CD4-positive, alpha-beta T cell (primary cell): ENCODE data around the gene RMRP. TPM values are rescaled to one million over a fixed set of nuclear protein-coding genes. Genes with fewer than 3 reads are reported as not detected.
A peak's percentile ranks its signal among the peaks of the same experiment; 100 is the strongest.

Experiments
- ATAC-seq: fragments of 200-7000 bp; cut with Tn5 transposase; one replicate; pipeline ENCODE4 v1.10.0; 2022; ENCODE audit warnings: mild to moderate bottlenecking; ENCODE audit not compliant: poor library complexity
- CTCF ChIA-PET: fragments of 350-600 bp; sonication (Branson Sonifier 250); formaldehyde crosslinking; loops from one replicate; lab custom pipeline; 2021; ENCODE audit warnings: antibody characterized with exemption, inconsistent platforms; lab: Charles Lee
- POLR2A ChIA-PET: fragments of 350-600 bp; sonication (Branson Sonifier 250); formaldehyde crosslinking; loops from one replicate; lab custom pipeline; 2021; ENCODE audit warnings: antibody characterized with exemption, inconsistent platforms; lab: Charles Lee
- DNase-seq, 14 experiments: peaks; one replicate each; pipeline ENCODE4 v3.0.0-alpha.2; 2013 to 2020; ENCODE audit warnings: mixed read lengths in 2 of 14
- H3K27ac ChIP-seq, 2 donors: one replicate each; pipeline versions ENCODE4 v1.5.1 to v1.7.0; 2013; ENCODE audit warnings: low read length in 2 of 2, low read depth in 1 of 2, mild to moderate bottlenecking in 1 of 2
- H3K27me3 ChIP-seq, 2 experiments: 1 replicate in 1 of 2; 2 replicates in 1 of 2; pipeline versions ENCODE4 v1.6.1 to v1.7.0; 2013; ENCODE audit warnings: low read length in 2 of 2, control low read depth in 1 of 2, mild to moderate bottlenecking in 1 of 2, moderate library complexity in 1 of 2; ENCODE audit not compliant: insufficient read depth in 2 of 2, control insufficient read depth in 1 of 2
- H3K36me3 ChIP-seq: one replicate; pipeline ENCODE4 v1.6.1; 2013; ENCODE audit warnings: low read length, control low read depth; ENCODE audit not compliant: insufficient read depth
- H3K4me1 ChIP-seq: one replicate; pipeline ENCODE4 v1.6.1; 2013; ENCODE audit warnings: low read length, control low read depth; ENCODE audit not compliant: insufficient read depth
- H3K4me3 ChIP-seq: one replicate; pipeline ENCODE4 v1.5.1; 2013; ENCODE audit warnings: mild to moderate bottlenecking, low read length, moderate library complexity
- H3K9me3 ChIP-seq, 2 experiments: 1 replicate in 1 of 2; 2 replicates in 1 of 2; pipeline versions ENCODE4 v1.6.1 to v1.7.0; 2013; ENCODE audit warnings: low read length in 2 of 2, mild to moderate bottlenecking in 2 of 2, control low read depth in 1 of 2, moderate library complexity in 1 of 2; ENCODE audit not compliant: control insufficient read depth in 1 of 2, insufficient read depth in 1 of 2
- H3K27ac Mint-ChIP-seq: one replicate; pipeline ENCODE4 v1.8.0; 2020; ENCODE audit warnings: mixed read lengths
- H3K27me3 Mint-ChIP-seq: one replicate; pipeline ENCODE4 v1.8.0; 2021; ENCODE audit warnings: mixed read lengths
- H3K36me3 Mint-ChIP-seq: one replicate; pipeline ENCODE4 v1.8.0; 2021; ENCODE audit warnings: low read depth, mixed read lengths
- H3K4me1 Mint-ChIP-seq: one replicate; pipeline ENCODE4 v1.8.0; 2021; ENCODE audit warnings: low read depth, mixed read lengths
- H3K4me3 Mint-ChIP-seq: one replicate; pipeline ENCODE4 v1.8.0; 2020; ENCODE audit warnings: mild to moderate bottlenecking, mixed read lengths
- H3K9me3 Mint-ChIP-seq: one replicate; pipeline ENCODE4 v1.8.0; 2020; ENCODE audit warnings: mixed read lengths
- intact Hi-C, 2 experiments: fragments of 100-400 bp; cut with DNase I in 1 of 2; cut with micrococcal nuclease in 1 of 2; formaldehyde crosslinking; loops; one replicate each; pipeline versions ENCODE4 v1.15.1 to v1.9.0; 2023 to 2025; cut with DNase I, micrococcal nuclease
- total RNA-seq, 174 experiments: library from RNA in 2 of 174; stranded (reverse) in 2 of 174; gene quantifications; one replicate each; pipeline ENCODE4 v1.2.3 and lab custom pipeline; 2021 to 2026
- TF ChIP-seq, protein P1 (sequence below): fragments of 200-600 bp; IDR thresholded peaks from one replicate; pipeline ENCODE4 v1.8.0; 2022; ENCODE audit warnings: antibody characterized with exemption, mild to moderate bottlenecking

RMRP gene
- total RNA-seq, 2 experiments from 2014 or later, result 14,857 to 24,615 TPM

DNA sequence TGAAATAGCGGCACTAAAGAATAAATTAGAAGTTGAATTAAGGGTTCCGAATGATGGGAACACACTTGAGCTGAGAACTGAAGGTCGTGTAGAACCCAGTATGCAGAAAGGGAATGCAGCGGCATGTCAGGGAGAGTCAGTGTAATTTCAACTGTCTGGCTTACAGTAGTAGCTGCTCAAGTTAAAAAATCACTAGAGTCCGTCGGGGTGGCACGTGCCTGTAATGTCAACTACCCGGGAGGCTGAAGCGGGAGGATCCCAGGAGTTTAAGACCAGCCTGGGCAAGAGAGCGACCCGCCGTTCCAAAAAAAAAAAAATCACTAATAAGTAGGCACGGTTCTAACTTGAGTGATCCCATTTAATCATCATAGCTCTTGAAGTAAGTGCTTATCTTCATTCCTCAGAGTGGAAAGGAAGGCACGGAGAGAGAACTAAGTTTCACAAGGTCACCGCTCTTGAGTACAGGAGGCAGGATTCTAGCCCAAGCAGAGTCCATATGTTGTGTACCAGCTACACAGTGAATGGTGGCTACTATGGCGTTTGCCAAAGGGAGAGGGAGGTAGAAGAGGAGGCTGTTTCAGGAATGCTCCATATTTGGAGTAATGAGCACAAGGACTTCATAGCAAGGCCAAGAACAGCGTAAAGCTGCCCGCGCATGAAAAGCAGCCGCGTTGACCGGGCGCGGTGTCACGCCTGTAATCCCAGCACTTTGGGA is 831 bp downstream of the RMRP start:
- H3K27ac ChIP-seq, result peak overlapping the region; percentile 99 to 100
- CTCF ChIA-PET, result interaction anchor here (1.0 to 6.2 kb wide), 14 partner anchors 10 to 757 kb away, joined by 3 to 94 read pairs (median 12); partner anchors contain the start of genes CD72, CREB3, SIT1 and SPAG8
- no peak for ATAC-seq

DNA sequence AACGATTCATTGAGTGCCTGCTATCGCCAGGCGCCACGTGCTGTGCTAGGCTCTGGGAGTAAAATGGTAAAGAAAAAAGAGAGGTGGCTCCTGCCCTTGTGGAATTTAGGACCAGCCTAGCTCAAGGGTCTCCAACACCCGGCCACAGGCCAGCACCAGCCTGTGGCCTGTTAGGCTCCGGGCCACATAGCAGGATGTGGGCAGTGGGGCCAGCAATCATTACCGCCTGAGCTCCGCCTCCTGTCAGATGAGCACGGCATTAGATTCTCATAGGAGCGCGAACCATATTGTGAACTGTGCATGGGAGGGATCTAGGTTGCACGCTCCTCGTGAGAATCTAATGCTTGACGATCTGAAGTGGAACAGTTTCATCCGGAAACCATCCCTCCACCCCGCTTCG is 1.5 kb downstream of the RMRP start:
- H3K4me1 Mint-ChIP-seq, result peaks cover 66% of the 10 kb centered on the region
- peaks cover 8% of the 10 kb centered on the region for H3K27me3 Mint-ChIP-seq
- peaks cover 71% of the 10 kb centered on the region for H3K4me1 ChIP-seq
- ATAC-seq, result no peak
- peaks cover 3% of the 10 kb centered on the region for H3K9me3 Mint-ChIP-seq
- peaks cover 14% of the 10 kb centered on the region for H3K36me3 ChIP-seq
- CTCF ChIA-PET, result interaction anchor here (2.7 to 6.2 kb wide), 7 partner anchors 9 to 100 kb away, joined by 15 to 94 read pairs (median 22); partner anchors contain the start of genes CD72, CREB3, SIT1 and TLN1
- H3K9me3 ChIP-seq, result peaks cover 0 to 4% of the 10 kb centered on the region in 2 experiments
- H3K27ac Mint-ChIP-seq, result peak overlapping the region; percentile 100
- intact Hi-C loops, result loop anchor here (2.0 to 5.0 kb wide), 3 partner anchors 39 to 171 kb away; partner anchors contain the start of genes CD72 (in 2 of the 2), CREB3 (in 1 of the 2), FAM221B (in 1 of the 2) and TLN1 (in 1 of the 2)
- H3K36me3 Mint-ChIP-seq, result peaks cover 47% of the 10 kb centered on the region
- DNase-seq, result peak in 2 of 14 experiments; percentile 36 to 44
- no peak overlapping the region for H3K4me3 ChIP-seq
- H3K27ac ChIP-seq, result peak overlapping the region in 1 of 2 donors; percentile 100
- POLR2A ChIA-PET, result interaction anchor here (0.7 to 5.1 kb wide), 9 partner anchors 8 to 156 kb away, joined by 3 to 175 read pairs (median 8); partner anchors contain the start of genes ARHGEF39, SPAG8 and TESK1
- no peaks in the 10 kb centered on the region for H3K27me3 ChIP-seq
- peak overlapping the region; percentile 96 for H3K4me3 Mint-ChIP-seq
- TF ChIP-seq, protein P1, sequence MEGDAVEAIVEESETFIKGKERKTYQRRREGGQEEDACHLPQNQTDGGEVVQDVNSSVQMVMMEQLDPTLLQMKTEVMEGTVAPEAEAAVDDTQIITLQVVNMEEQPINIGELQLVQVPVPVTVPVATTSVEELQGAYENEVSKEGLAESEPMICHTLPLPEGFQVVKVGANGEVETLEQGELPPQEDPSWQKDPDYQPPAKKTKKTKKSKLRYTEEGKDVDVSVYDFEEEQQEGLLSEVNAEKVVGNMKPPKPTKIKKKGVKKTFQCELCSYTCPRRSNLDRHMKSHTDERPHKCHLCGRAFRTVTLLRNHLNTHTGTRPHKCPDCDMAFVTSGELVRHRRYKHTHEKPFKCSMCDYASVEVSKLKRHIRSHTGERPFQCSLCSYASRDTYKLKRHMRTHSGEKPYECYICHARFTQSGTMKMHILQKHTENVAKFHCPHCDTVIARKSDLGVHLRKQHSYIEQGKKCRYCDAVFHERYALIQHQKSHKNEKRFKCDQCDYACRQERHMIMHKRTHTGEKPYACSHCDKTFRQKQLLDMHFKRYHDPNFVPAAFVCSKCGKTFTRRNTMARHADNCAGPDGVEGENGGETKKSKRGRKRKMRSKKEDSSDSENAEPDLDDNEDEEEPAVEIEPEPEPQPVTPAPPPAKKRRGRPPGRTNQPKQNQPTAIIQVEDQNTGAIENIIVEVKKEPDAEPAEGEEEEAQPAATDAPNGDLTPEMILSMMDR, result no peak

More for the DNA sequence above, 831 bp downstream of the RMRP start:
- Histone ChIP-seq H3K4me1 (peaks cover 71% of the 10 kb centered on the region), H3K9me3 (peaks cover 0 to 4% of the 10 kb centered on the region in 2 experiments), H3K36me3 (peaks cover 16% of the 10 kb centered on the region), H3K27me3 (no peaks in the 10 kb centered on the region), H3K4me3 (peak overlapping the region; percentile 88)
- Mint-ChIP-seq H3K4me1 (peaks cover 64% of the 10 kb centered on the region), H3K9me3 (peaks cover 3% of the 10 kb centered on the region), H3K4me3 (peak overlapping the region; percentile 96), H3K27me3 (peaks cover 8% of the 10 kb centered on the region), H3K27ac (peak overlapping the region; percentile 100), H3K36me3 (peaks cover 51% of the 10 kb centered on the region)
- POLR2A ChIA-PET, result interaction anchor here (0.6 to 5.1 kb wide), 22 partner anchors 9 to 585 kb away, joined by 3 to 175 read pairs (median 6); partner anchors contain the start of genes CREB3, GBA2, RGP1 and SPAG8
- DNase-seq, result peak in 1 of 14 experiments; percentile 45
- intact Hi-C loops, result loop anchor here (1.0 to 5.0 kb wide), 4 partner anchors 10 to 170 kb away; partner anchors contain the start of genes CD72 (in 2 of the 2), CREB3 (in 1 of the 2), FAM221B (in 1 of the 2) and TLN1 (in 1 of the 2)
- TF ChIP-seq, protein P1, result no peak

- Mint-ChIP-seq H3K27me3 (peaks cover 8% of the 10 kb centered on the region), H3K4me1 (peaks cover 65% of the 10 kb centered on the region), H3K9me3 (peaks cover 3% of the 10 kb centered on the region), H3K36me3 (peaks cover 33% of the 10 kb centered on the region), H3K27ac (peak overlapping the region; percentile 52), H3K4me3 (no peak overlapping the region)
- no peak overlapping the region for H3K4me3 ChIP-seq
- intact Hi-C loops, result loop anchor here in 1 of 2 experiments (5.0 kb wide), 1 partner anchor 159 kb away; the partner anchor contains the start of gene SPAG8
- CTCF ChIA-PET, result interaction anchor here (0.7 to 1.0 kb wide), 2 partner anchors 18 to 43 kb away, joined by 3 read pairs; no protein-coding TSS in a partner anchor
- H3K27me3 ChIP-seq, result no peaks in the 10 kb centered on the region
- TF ChIP-seq, protein P1, result no peak
- peaks cover 69% of the 10 kb centered on the region for H3K4me1 ChIP-seq
- POLR2A ChIA-PET, result no interaction called here
- DNase-seq (no peak), ATAC-seq (no peak)
- H3K36me3 ChIP-seq, result peaks cover 7% of the 10 kb centered on the region
- peaks cover 0 to 4% of the 10 kb centered on the region in 2 experiments for H3K9me3 ChIP-seq
- peak overlapping the region in 1 of 2 donors; percentile 2 for H3K27ac ChIP-seq
These were observed 4.2 kb downstream of the RMRP start for GRCh38 chr9:35653611-35654010.
